ENCODE data around the gene ZNF165.
"Not testable (repeated sequence)": the region's sequence is repeated elsewhere in the genome, so short reads cannot be mapped to it uniquely, and the experiment has no call there.

The ZNF165 gene

GRCh38 chr6:28068067-28068466, 12.3 kb upstream of the ZNF165 start:
- Histone ChIP-seq H3K9me3 (ENCODE audit: insufficient read depth, low read length) (no peaks in the 10 kb centered on the region), H2AFZ (ENCODE audit: low read depth, low read length, severe bottlenecking) (no peak overlapping the region), H4K20me1 (ENCODE audit: low read depth, low read length) (no peaks in the 10 kb centered on the region), H3F3A (ENCODE audit: insufficient read depth) (no peaks in the 10 kb centered on the region), H3K79me2 (ENCODE audit: insufficient read depth, low read length) (no peaks in the 10 kb centered on the region), H3K27ac (ENCODE audit: low read depth, low read length) (no peak overlapping the region), H3K4me3 (ENCODE audit: insufficient read depth, low read length, poor library complexity, severe bottlenecking) (no peak overlapping the region), H3K9ac (ENCODE audit: low read length) (no peak overlapping the region), H3K36me3 (ENCODE audit: low read length) (no peaks in the 10 kb centered on the region), H3K9me2 (replicated peaks; ENCODE audit: insufficient read depth, low read length) (no peaks in the 10 kb centered on the region), H3K4me2 (ENCODE audit: low read depth, low read length, poor library complexity, severe bottlenecking) (no peak overlapping the region), H3K27me3 (ENCODE audit: low read length) (no peaks in the 10 kb centered on the region)
- TF ChIP-seq CTCF (IDR thresholded peaks at IDR 0.05; ENCODE audit: insufficient read depth, low read length, poor library complexity, severe bottlenecking) (no peak), EZH2phosphoT487 (conservative IDR thresholded peaks at IDR 0.05; ENCODE audit: low read length) (no peak)

- H3K27ac ChIP-seq (ENCODE audit: low read depth, low read length); H3K9ac ChIP-seq (ENCODE audit: low read length); H4K20me1 ChIP-seq (ENCODE audit: low read depth, low read length); H2AFZ ChIP-seq (ENCODE audit: low read depth, low read length, severe bottlenecking); H3K27me3 ChIP-seq (ENCODE audit: low read length); H3K79me2 ChIP-seq (ENCODE audit: insufficient read depth, low read length); H3K4me3 ChIP-seq (ENCODE audit: insufficient read depth, low read length, poor library complexity, severe bottlenecking); H3K4me2 ChIP-seq (ENCODE audit: low read depth, low read length, poor library complexity, severe bottlenecking); H3K9me3 ChIP-seq (ENCODE audit: insufficient read depth, low read length); H3K9me2 ChIP-seq (replicated peaks; ENCODE audit: insufficient read depth, low read length); H3K36me3 ChIP-seq (ENCODE audit: low read length); H3F3A ChIP-seq (ENCODE audit: insufficient read depth): not testable (repeated sequence)
These were observed 9.4 kb upstream of the ZNF165 start for GRCh38 chr6:28070968-28071367.

GRCh38 chr6:28078050-28078449, 2.3 kb upstream of the ZNF165 start:
- H4K20me1 ChIP-seq (ENCODE audit: low read depth, low read length), result no peaks in the 10 kb centered on the region
- H3K36me3 ChIP-seq (ENCODE audit: low read length), result no peaks in the 10 kb centered on the region
- no peaks in the 10 kb centered on the region for H3K27me3 ChIP-seq (ENCODE audit: low read length)
- TF ChIP-seq EZH2phosphoT487 (conservative IDR thresholded peaks at IDR 0.05; ENCODE audit: low read length) (no peak), CTCF (IDR thresholded peaks at IDR 0.05; ENCODE audit: insufficient read depth, low read length, poor library complexity, severe bottlenecking) (no peak)
- H3K79me2 ChIP-seq (ENCODE audit: insufficient read depth, low read length), result no peaks in the 10 kb centered on the region
- no peak overlapping the region for H3K4me2 ChIP-seq (ENCODE audit: low read depth, low read length, poor library complexity, severe bottlenecking)
- H2AFZ ChIP-seq (ENCODE audit: low read depth, low read length, severe bottlenecking), result no peak overlapping the region
- H3K9me3 ChIP-seq (ENCODE audit: insufficient read depth, low read length), result no peaks in the 10 kb centered on the region
- no peak overlapping the region for H3K4me3 ChIP-seq (ENCODE audit: insufficient read depth, low read length, poor library complexity, severe bottlenecking)
- H3K9ac ChIP-seq (ENCODE audit: low read length), result no peak overlapping the region
- H3F3A ChIP-seq (ENCODE audit: insufficient read depth), result peaks cover 10% of the 10 kb centered on the region; the same call in 1 of the 2 replicates
- H3K9me2 ChIP-seq (replicated peaks; ENCODE audit: insufficient read depth, low read length), result no peaks in the 10 kb centered on the region
- no peak overlapping the region for H3K27ac ChIP-seq (ENCODE audit: low read depth, low read length)

GRCh38 chr6:28078836-28079235, 1.5 kb upstream of the ZNF165 start:
- H3K4me2 ChIP-seq (ENCODE audit: low read depth, low read length, poor library complexity, severe bottlenecking), result no peak overlapping the region
- no peaks in the 10 kb centered on the region for H3K9me3 ChIP-seq (ENCODE audit: insufficient read depth, low read length)
- no peaks in the 10 kb centered on the region for H3K36me3 ChIP-seq (ENCODE audit: low read length)
- H3K27me3 ChIP-seq (ENCODE audit: low read length), result no peaks in the 10 kb centered on the region
- peaks cover 10% of the 10 kb centered on the region; the same call in 1 of the 2 replicates for H3F3A ChIP-seq (ENCODE audit: insufficient read depth)
- no peak overlapping the region for H2AFZ ChIP-seq (ENCODE audit: low read depth, low read length, severe bottlenecking)
- H3K9me2 ChIP-seq (replicated peaks; ENCODE audit: insufficient read depth, low read length), result no peaks in the 10 kb centered on the region
- H3K27ac ChIP-seq (ENCODE audit: low read depth, low read length), result no peak overlapping the region
- H3K9ac ChIP-seq (ENCODE audit: low read length), result no peak overlapping the region
- TF ChIP-seq EZH2phosphoT487 (conservative IDR thresholded peaks at IDR 0.05; ENCODE audit: low read length) (no peak), CTCF (IDR thresholded peaks at IDR 0.05; ENCODE audit: insufficient read depth, low read length, poor library complexity, severe bottlenecking) (no peak)
- no peaks in the 10 kb centered on the region for H3K79me2 ChIP-seq (ENCODE audit: insufficient read depth, low read length)
- no peak overlapping the region for H3K4me3 ChIP-seq (ENCODE audit: insufficient read depth, low read length, poor library complexity, severe bottlenecking)
- H4K20me1 ChIP-seq (ENCODE audit: low read depth, low read length), result no peaks in the 10 kb centered on the region

All from SU-DHL-6 (cell line).